Endothelial cell of umbilical vein (primary cell): Measurements from ENCODE around the gene COX6B1. TPM values are rescaled to one million over a fixed set of nuclear protein-coding genes. Genes with fewer than 3 reads are reported as not detected.

Experiments
- BruUV-seq: library from RNA; stranded (reverse); fragments of 400-500 nt; replicated peaks from 2 replicates; lab custom pipeline; 2021; lab: Mats Ljungman, UMichigan
- CTCF ChIA-PET: fragments of 300-600, 350-600 bp; sonication (Branson Sonifier 250); formaldehyde crosslinking; loops from one replicate; lab custom pipeline; 2021; ENCODE audit warnings: antibody characterized with exemption, inconsistent platforms; lab: Charles Lee
- POLR2A ChIA-PET: fragments of 300-600, 350-600 bp; sonication (Branson Sonifier 250); formaldehyde crosslinking; loops from one replicate; lab custom pipeline; 2021; ENCODE audit warnings: antibody characterized with exemption, inconsistent platforms; lab: Charles Lee
- DNase-seq: peaks from one replicate; pipeline ENCODE4 v3.0.0-alpha.2; 2011; ENCODE audit warnings: low read depth, low spot score
- FAIRE-seq: peaks from 2 replicates; lab custom pipeline; 2011; peaks lifted over from hg19 to GRCh38; lab: Jason Lieb, UNC
- H2AFZ ChIP-seq: 2 replicates; pipeline ENCODE4 v1.6.0; 2012; ENCODE audit warnings: low read depth, low read length, control low read depth, inconsistent platforms
- H3K27ac ChIP-seq: 2 replicates; pipeline ENCODE4 v1.5.1; 2011; ENCODE audit warnings: low read depth, mild to moderate bottlenecking, control low read depth, low read length, moderate library complexity; ENCODE audit not compliant: insufficient read depth
- H3K27me3 ChIP-seq, 2 experiments: 2 replicates each; pipeline versions ENCODE4 v1.6.0 to v1.6.1; 2011; ENCODE audit warnings: low read length in 2 of 2, mixed read lengths in 1 of 2; ENCODE audit not compliant: control insufficient read depth in 2 of 2, insufficient read depth in 2 of 2
- H3K36me3 ChIP-seq, 2 experiments: 2 replicates in 1 of 2; 3 replicates in 1 of 2; pipeline ENCODE4 v1.5.1; 2011; ENCODE audit warnings: low read length in 2 of 2, mild to moderate bottlenecking in 1 of 2, moderate library complexity in 1 of 2; ENCODE audit not compliant: control insufficient read depth in 2 of 2, insufficient read depth in 2 of 2; ENCODE audit errors: extremely low read depth in 1 of 2
- H3K4me1 ChIP-seq: 3 replicates; pipeline ENCODE4 v1.5.1; 2011; ENCODE audit warnings: mild to moderate bottlenecking, low read length; ENCODE audit not compliant: control insufficient read depth, insufficient read depth; ENCODE audit errors: extremely low read depth
- H3K4me2 ChIP-seq: 2 replicates; pipeline ENCODE4 v1.6.1; 2011; ENCODE audit warnings: low read length, control low read depth, mixed read lengths; ENCODE audit not compliant: insufficient read depth
- H3K4me3 ChIP-seq, 3 experiments: fragments of 200-600 bp in 1 of 3; sonication (generic), shearing (Covaris generic) in 1 of 3; replicated peaks in 1 of 3; 2 replicates each; pipeline ENCODE4 v1.5.1; 2011 to 2016; ENCODE audit warnings: control low read depth in 3 of 3, low read length in 3 of 3, mild to moderate bottlenecking in 2 of 3, inconsistent platforms in 1 of 3, low read depth in 1 of 3, moderate library complexity in 1 of 3; ENCODE audit not compliant: insufficient read depth in 1 of 3
- H3K79me2 ChIP-seq: 2 replicates; pipeline ENCODE4 v1.6.0; 2012; ENCODE audit warnings: low read length, inconsistent platforms; ENCODE audit not compliant: control insufficient read depth, insufficient read depth
- H3K9ac ChIP-seq: replicated peaks from 2 replicates; pipeline ENCODE3; 2011; ENCODE audit warnings: low read length, control low read depth; ENCODE audit not compliant: insufficient read depth; ENCODE audit errors: extremely low read depth
- H3K9me1 ChIP-seq: replicated peaks from 3 replicates; pipeline ENCODE4 v1.6.0; 2011; ENCODE audit warnings: mild to moderate bottlenecking, low read length; ENCODE audit not compliant: control insufficient read depth, insufficient read depth; ENCODE audit errors: extremely low read depth
- H3K9me3 ChIP-seq: replicated peaks from 2 replicates; pipeline ENCODE4 v1.5.1; 2012; ENCODE audit warnings: low read length, inconsistent platforms; ENCODE audit not compliant: control insufficient read depth, insufficient read depth
- H4K20me1 ChIP-seq: replicated peaks from 2 replicates; pipeline ENCODE3; 2011; ENCODE audit warnings: mild to moderate bottlenecking, low read length; ENCODE audit not compliant: control insufficient read depth, insufficient read depth; ENCODE audit errors: extremely low read depth
- EZH2 ChIP-seq: IDR thresholded peaks from 2 replicates; pipeline ENCODE4 v1.6.1; 2012; ENCODE audit warnings: borderline replicate concordance, low read depth, mild to moderate bottlenecking, moderate library complexity, low read length, inconsistent platforms; ENCODE audit not compliant: severe bottlenecking
- FOS ChIP-seq: IDR thresholded peaks from 2 replicates; pipeline ENCODE4 v1.6.1; 2011; ENCODE audit warnings: mild to moderate bottlenecking, low read length, moderate library complexity, borderline replicate concordance; ENCODE audit not compliant: insufficient read depth
- JUN ChIP-seq: IDR thresholded peaks from 2 replicates; pipeline ENCODE4 v1.6.1; 2011; ENCODE audit warnings: borderline replicate concordance, low read depth; ENCODE audit not compliant: insufficient read length, insufficient read depth
- MYC ChIP-seq: IDR thresholded peaks from one replicate; pipeline ENCODE4 v1.6.1; 2011; ENCODE audit warnings: mild to moderate bottlenecking, low read depth, low read length
- POLR2A ChIP-seq: IDR thresholded peaks from 2 replicates; pipeline ENCODE4 v1.6.1; 2012; ENCODE audit warnings: low read depth, mild to moderate bottlenecking, control low read depth, low read length
- POLR2AphosphoS5 ChIP-seq: IDR thresholded peaks from 2 replicates; pipeline ENCODE4 v1.6.1; 2012; ENCODE audit warnings: low read depth, mild to moderate bottlenecking, control low read depth, low read length, moderate library complexity; ENCODE audit not compliant: insufficient read depth
- dilution Hi-C: fragments of 300-500 bp; cut with MboI; formaldehyde crosslinking; loops from one replicate; pipeline ENCODE4 v1.15.0; 2019; ENCODE audit warnings: low sequenced_read_pairs; ENCODE audit not compliant: extremely low pct_ligation_motif_present
- intact Hi-C: fragments of 100-400 bp; cut with micrococcal nuclease; formaldehyde crosslinking; loops from one replicate; pipeline ENCODE4 v1.10.0; 2022
- polyA plus RNA-seq, 4 experiments: library from polyadenylated mRNA; depleted of rRNA in 3 of 4; stranded (reverse) in 3 of 4; unstranded in 1 of 4; fragments of >200 nt; gene quantifications; 2 replicates each; pipeline versions ENCODE4 v1.2.1 to v1.2.3, GENCODE V29; 2011 to 2012; ENCODE audit warnings: missing spikeins in 1 of 4
- total RNA-seq: library from RNA; stranded (reverse); gene quantifications from 2 replicates; pipeline ENCODE4 v1.2.3, GENCODE V29; 2021
- TF ChIP-seq, protein P1 (sequence below), 2 donors: IDR thresholded peaks; 1 replicate in 1 of 2; 2 replicates in 1 of 2; pipeline ENCODE4 v1.5.1; 2011; ENCODE audit warnings: low read length in 2 of 2, mild to moderate bottlenecking in 2 of 2, moderate library complexity in 2 of 2, control low read depth in 1 of 2, inconsistent platforms in 1 of 2, low read depth in 1 of 2; ENCODE audit not compliant: insufficient read depth in 1 of 2; ENCODE audit errors: extremely low read depth in 1 of 2

The COX6B1 gene
- total and polyA plus RNA-seq, 2 donors (not counting 3 experiments of a cell fraction or from before 2014, with no cell fraction given): 327 to 692 TPM

DNA sequence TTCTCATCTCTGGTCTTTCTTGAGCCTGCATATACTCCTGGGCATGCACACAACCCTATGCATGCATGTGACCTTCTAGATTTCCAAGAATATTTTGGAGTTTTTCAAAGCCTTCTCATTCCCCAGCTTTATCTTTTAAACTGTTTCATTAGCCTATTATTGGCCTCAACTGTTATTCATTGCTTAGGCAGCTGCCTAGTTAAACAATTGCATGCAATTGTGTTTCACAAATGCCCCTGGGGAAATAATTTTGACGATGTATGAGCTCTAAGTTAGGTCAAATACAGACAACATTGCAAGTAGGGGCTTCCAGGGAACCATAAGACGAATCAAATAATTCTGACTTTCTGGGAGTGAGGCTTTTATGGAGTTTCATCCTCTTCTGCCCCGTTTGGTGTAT is 15.9 kb downstream of the COX6B1 start:
- intact Hi-C loops: no loop called here
- no peak overlapping the region for H3K9ac ChIP-seq
- H2AFZ ChIP-seq: no peak overlapping the region
- no peaks in the 10 kb centered on the region for H3K79me2 ChIP-seq
- H4K20me1 ChIP-seq: no peaks in the 10 kb centered on the region
- dilution Hi-C loops: no loop called here
- no peaks in the 10 kb centered on the region for H3K9me3 ChIP-seq
- H3K4me3 ChIP-seq: no peak overlapping the region
- H3K27ac ChIP-seq: no peak overlapping the region
- CTCF ChIA-PET: interaction anchor here (0.8 kb wide), 1 partner anchor 9 kb away, joined by 5 read pairs; no protein-coding TSS in a partner anchor
- no TSS peak for BruUV-seq
- FAIRE-seq (no peak), DNase-seq (no peak)
- no peak for TF ChIP-seq POLR2A
- TF ChIP-seq MYC: no peak
- TF ChIP-seq POLR2AphosphoS5: no peak
- no peak for TF ChIP-seq JUN
- no peak for TF ChIP-seq FOS
- no peak for TF ChIP-seq EZH2
- TF ChIP-seq, protein P1, sequence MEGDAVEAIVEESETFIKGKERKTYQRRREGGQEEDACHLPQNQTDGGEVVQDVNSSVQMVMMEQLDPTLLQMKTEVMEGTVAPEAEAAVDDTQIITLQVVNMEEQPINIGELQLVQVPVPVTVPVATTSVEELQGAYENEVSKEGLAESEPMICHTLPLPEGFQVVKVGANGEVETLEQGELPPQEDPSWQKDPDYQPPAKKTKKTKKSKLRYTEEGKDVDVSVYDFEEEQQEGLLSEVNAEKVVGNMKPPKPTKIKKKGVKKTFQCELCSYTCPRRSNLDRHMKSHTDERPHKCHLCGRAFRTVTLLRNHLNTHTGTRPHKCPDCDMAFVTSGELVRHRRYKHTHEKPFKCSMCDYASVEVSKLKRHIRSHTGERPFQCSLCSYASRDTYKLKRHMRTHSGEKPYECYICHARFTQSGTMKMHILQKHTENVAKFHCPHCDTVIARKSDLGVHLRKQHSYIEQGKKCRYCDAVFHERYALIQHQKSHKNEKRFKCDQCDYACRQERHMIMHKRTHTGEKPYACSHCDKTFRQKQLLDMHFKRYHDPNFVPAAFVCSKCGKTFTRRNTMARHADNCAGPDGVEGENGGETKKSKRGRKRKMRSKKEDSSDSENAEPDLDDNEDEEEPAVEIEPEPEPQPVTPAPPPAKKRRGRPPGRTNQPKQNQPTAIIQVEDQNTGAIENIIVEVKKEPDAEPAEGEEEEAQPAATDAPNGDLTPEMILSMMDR (IDR thresholded peaks at IDR 0.05; ENCODE audit: extremely low read depth in 1 of 2, insufficient read depth in 1 of 2, low read depth in 1 of 2, low read length in 2 of 2): no peak
- POLR2A ChIA-PET: no interaction called here
- H3K4me1 ChIP-seq: no peaks in the 10 kb centered on the region
- peaks cover 0 to 2% of the 10 kb centered on the region in 2 experiments for H3K36me3 ChIP-seq
- H3K9me1 ChIP-seq: no peaks in the 10 kb centered on the region
- H3K27me3 ChIP-seq: no peaks in the 10 kb centered on the region
- H3K4me2 ChIP-seq: no peak overlapping the region
